H9 (cell line): ENCODE results near the gene OBSL1. TPM values are rescaled to one million over a fixed set of nuclear protein-coding genes. Genes with fewer than 3 reads are reported as not detected.

ENCODE experiments used
- DNase-seq: peaks from one replicate; pipeline ENCODE4 v3.0.0-alpha.2; 2017
- H2AFZ ChIP-seq: one replicate; pipeline ENCODE4 v1.6.1; 2013; ENCODE audit warnings: mild to moderate bottlenecking, low read length, control low read depth, moderate library complexity
- H2AK5ac ChIP-seq: 2 replicates; pipeline ENCODE4 v1.6.1; 2013; ENCODE audit warnings: low read length, control low read depth, mixed read lengths; ENCODE audit not compliant: insufficient read length
- H2BK120ac ChIP-seq: one replicate; pipeline ENCODE4 v1.6.1; 2013; ENCODE audit warnings: low read depth, mild to moderate bottlenecking, low read length, control low read depth, inconsistent platforms; ENCODE audit not compliant: poor library complexity, severe bottlenecking
- H2BK12ac ChIP-seq: 2 replicates; pipeline ENCODE4 v1.6.1; 2013; ENCODE audit warnings: low read length, control low read depth, mixed read lengths, low read depth; ENCODE audit not compliant: insufficient read length
- H2BK15ac ChIP-seq: 2 replicates; pipeline ENCODE4 v1.6.1; 2013; ENCODE audit warnings: low read depth, low read length, control low read depth
- H2BK20ac ChIP-seq: one replicate; pipeline ENCODE4 v1.6.1; 2013; ENCODE audit warnings: low read depth, mild to moderate bottlenecking, low read length, control low read depth, inconsistent platforms; ENCODE audit not compliant: poor library complexity, severe bottlenecking
- H2BK5ac ChIP-seq: 2 replicates; pipeline ENCODE4 v1.6.1; 2013; ENCODE audit warnings: low read length, control low read depth, mixed read lengths; ENCODE audit not compliant: insufficient read length
- H3K14ac ChIP-seq: 2 replicates; pipeline ENCODE4 v1.6.1; 2013; ENCODE audit warnings: low read length, control low read depth; ENCODE audit not compliant: insufficient read depth
- H3K18ac ChIP-seq: 2 replicates; pipeline ENCODE4 v1.6.1; 2013; ENCODE audit warnings: low read depth, mild to moderate bottlenecking, mixed read lengths, low read length, control low read depth; ENCODE audit not compliant: insufficient read length
- H3K23ac ChIP-seq: 2 replicates; pipeline ENCODE4 v1.6.1; 2013; ENCODE audit warnings: low read length, control low read depth, mixed read lengths, low read depth; ENCODE audit not compliant: insufficient read length
- H3K23me2 ChIP-seq: 2 replicates; pipeline ENCODE4 v1.6.1; 2013; ENCODE audit warnings: low read depth, mild to moderate bottlenecking, mixed read lengths, low read length, control low read depth; ENCODE audit not compliant: insufficient read length, poor library complexity, severe bottlenecking
- H3K27ac ChIP-seq: 2 replicates; pipeline ENCODE4 v1.5.1; 2013; ENCODE audit warnings: low read length, control low read depth, mixed read lengths, low read depth; ENCODE audit not compliant: insufficient read length
- H3K27me3 ChIP-seq: 2 replicates; pipeline ENCODE4 v1.6.1; 2013; ENCODE audit warnings: low read length, control low read depth, inconsistent platforms; ENCODE audit not compliant: insufficient read depth
- H3K4ac ChIP-seq: 2 replicates; pipeline ENCODE4 v1.6.1; 2013; ENCODE audit warnings: low read depth, mild to moderate bottlenecking, control low read depth, inconsistent platforms, low read length, moderate library complexity
- H3K4me1 ChIP-seq: 2 replicates; pipeline ENCODE4 v1.6.1; 2013; ENCODE audit warnings: low read length, control low read depth, inconsistent platforms; ENCODE audit not compliant: insufficient read depth
- H3K4me2 ChIP-seq: 2 replicates; pipeline ENCODE4 v1.6.1; 2013; ENCODE audit warnings: low read length, control low read depth, mixed read lengths; ENCODE audit not compliant: insufficient read length, insufficient read depth
- H3K56ac ChIP-seq: 2 replicates; pipeline ENCODE4 v1.6.1; 2013; ENCODE audit warnings: low read depth, mild to moderate bottlenecking, mixed read lengths, low read length, control low read depth; ENCODE audit not compliant: insufficient read length
- H3K79me1 ChIP-seq: 2 replicates; pipeline ENCODE4 v1.6.1; 2013; ENCODE audit warnings: low read depth, mild to moderate bottlenecking, moderate library complexity, low read length, control low read depth, inconsistent platforms; ENCODE audit not compliant: insufficient read depth, poor library complexity, severe bottlenecking
- H3K79me2 ChIP-seq: 2 replicates; pipeline ENCODE4 v1.6.1; 2013; ENCODE audit warnings: low read length, control low read depth, inconsistent platforms; ENCODE audit not compliant: insufficient read depth
- H3K9ac ChIP-seq: 2 replicates; pipeline ENCODE4 v1.6.1; 2013; ENCODE audit warnings: low read length, control low read depth, mixed read lengths; ENCODE audit not compliant: insufficient read length; ENCODE audit errors: extremely low read depth
- H3K9me3 ChIP-seq: one replicate; pipeline ENCODE4 v1.6.1; 2013; ENCODE audit warnings: low read depth, low read length, inconsistent platforms; ENCODE audit not compliant: control insufficient read depth
- H3T11ph ChIP-seq: one replicate; pipeline ENCODE4 v1.6.1; 2013; ENCODE audit warnings: mild to moderate bottlenecking, low read length, control low read depth, inconsistent platforms
- H4K20me1 ChIP-seq: one replicate; pipeline ENCODE4 v1.6.1; 2013; ENCODE audit not compliant: control insufficient read depth, insufficient read length, insufficient read depth
- H4K5ac ChIP-seq: 2 replicates; pipeline ENCODE4 v1.6.1; 2013; ENCODE audit warnings: low read depth, mild to moderate bottlenecking, mixed read lengths, low read length, control low read depth; ENCODE audit not compliant: insufficient read length
- H4K8ac ChIP-seq: replicated peaks from 2 replicates; pipeline ENCODE4 v1.6.1; 2013; ENCODE audit warnings: low read length, control low read depth, mixed read lengths, low read depth; ENCODE audit not compliant: insufficient read length
- H4K91ac ChIP-seq: 2 replicates; pipeline ENCODE4 v1.6.1; 2013; ENCODE audit warnings: low read depth, mild to moderate bottlenecking, moderate library complexity, mixed read lengths, low read length, control low read depth; ENCODE audit not compliant: insufficient read length
- H3K27ac Mint-ChIP-seq, 3 experiments: 2 replicates in 2 of 3; 3 replicates in 1 of 3; pipeline ENCODE4 v1.8.0; 2020 to 2021; ENCODE audit warnings: mixed read lengths in 3 of 3, mild to moderate bottlenecking in 1 of 3, moderate library complexity in 1 of 3
- H3K27me3 Mint-ChIP-seq: 2 replicates; pipeline ENCODE4 v1.8.0; 2021; ENCODE audit warnings: low read depth, mild to moderate bottlenecking, moderate library complexity, mixed read lengths
- H3K36me3 Mint-ChIP-seq, 3 experiments: 2 replicates in 2 of 3; 3 replicates in 1 of 3; pipeline ENCODE4 v1.8.0; 2020 to 2021; ENCODE audit warnings: low read depth in 3 of 3, mixed read lengths in 3 of 3; ENCODE audit not compliant: insufficient read depth in 1 of 3
- H3K4me1 Mint-ChIP-seq, 2 experiments: 2 replicates each; pipeline ENCODE4 v1.8.0; 2020; ENCODE audit warnings: mixed read lengths in 2 of 2
- H3K4me3 Mint-ChIP-seq, 2 experiments: 2 replicates in 1 of 2; 3 replicates in 1 of 2; pipeline ENCODE4 v1.8.0; 2020 to 2021; ENCODE audit warnings: mild to moderate bottlenecking in 2 of 2, mixed read lengths in 2 of 2, moderate library complexity in 1 of 2
- H3K9me3 Mint-ChIP-seq, 2 experiments: 2 replicates in 1 of 2; 3 replicates in 1 of 2; pipeline ENCODE4 v1.8.0; 2020; ENCODE audit warnings: mild to moderate bottlenecking in 2 of 2, mixed read lengths in 2 of 2, moderate library complexity in 1 of 2
- CTCF ChIP-seq: fragments of 200-600 bp; sonication (generic); conservative IDR thresholded peaks from 3 replicates; pipeline ENCODE4 v1.8.0; 2021; ENCODE audit warnings: antibody characterized with exemption, mild to moderate bottlenecking
- WGBS: extraction: QIAGEN DNeasy Blood & Tissue Kit; methylation state at CpG from one replicate; pipeline ENCODE4 v1.1.7; 2013; ENCODE audit warnings: missing lambda C conversion rate, low lambda C conversion rate, mixed read lengths; ENCODE audit not compliant: insufficient read length; ENCODE audit errors: extremely low coverage; 5-methylcytosine and 5-hydroxymethylcytosine counted together
- total RNA-seq: library from RNA; stranded (reverse); gene quantifications from 2 replicates; pipeline ENCODE4 v1.2.1, GENCODE V29; 2021

Gene OBSL1
- total RNA-seq, 1 experiment from 2014 or later, result 140 TPM

- Histone ChIP-seq H2BK15ac (no peak overlapping the region), H3K14ac (no peak overlapping the region), H3K4me1 (peaks cover 13% of the 10 kb centered on the region; the same call in 1 of the 2 replicates), H3K79me1 (no peaks in the 10 kb centered on the region), H3K9me3 (no peaks in the 10 kb centered on the region), H3K27ac (no peak overlapping the region), H2BK120ac (no peak overlapping the region), H2BK5ac (no peak overlapping the region), H4K91ac (no peak overlapping the region), H2AK5ac (no peak overlapping the region), H3T11ph (no peak overlapping the region), H3K4ac (no peak overlapping the region), H4K8ac (no peak overlapping the region), H3K23me2 (peaks cover 4% of the 10 kb centered on the region), H3K4me2 (no peak overlapping the region), H3K9ac (no peak overlapping the region), H3K18ac (no peak overlapping the region), H4K20me1 (no peaks in the 10 kb centered on the region), H4K5ac (no peak overlapping the region), H2BK20ac (no peak overlapping the region), H3K23ac (no peak overlapping the region), H3K79me2 (no peaks in the 10 kb centered on the region), H3K27me3 (no peaks in the 10 kb centered on the region), H2BK12ac (no peak overlapping the region), H2AFZ (no peak overlapping the region), H3K56ac (no peak overlapping the region)
- no peak overlapping the region for H3K4me3 Mint-ChIP-seq
- no peaks in the 10 kb centered on the region for H3K9me3 Mint-ChIP-seq
- no peak for DNase-seq
- TF ChIP-seq CTCF, result no peak
- WGBS, result no CpG with 5 or more reads among the region's 9 CpGs
- H3K27me3 Mint-ChIP-seq, result peaks cover 13% of the 10 kb centered on the region
- no peak overlapping the region; a peak in 1 of 7 replicates for H3K27ac Mint-ChIP-seq
- peaks cover 16 to 19% (median 17%) of the 10 kb centered on the region in 3 experiments for H3K36me3 Mint-ChIP-seq
- H3K4me1 Mint-ChIP-seq, result peaks cover 56 to 59% of the 10 kb centered on the region in 2 experiments
These were observed 65.8 kb downstream of the OBSL1 start for GRCh38 chr2:219505585-219505984.
